Activated CD8-positive, alpha-beta memory T cell treated with anti-CD3 and anti-CD28 coated beads, Interleukin-2, amount 50 U/mL, for 1 hour (primary cell): ENCODE results near the gene NDUFC1.
"Not testable (repeated sequence)": the region's sequence is repeated elsewhere in the genome, so short reads cannot be mapped to it uniquely, and the experiment has no call there.

Experiments
- DNase-seq: peaks from one replicate; pipeline ENCODE4 v3.0.0-alpha.2; 2020; ENCODE audit errors: extremely low read depth

NDUFC1 gene

GRCh38 chr4:139297001-139297410, 5.3 kb downstream of the NDUFC1 start:
- DNase-seq = no peak

DNA sequence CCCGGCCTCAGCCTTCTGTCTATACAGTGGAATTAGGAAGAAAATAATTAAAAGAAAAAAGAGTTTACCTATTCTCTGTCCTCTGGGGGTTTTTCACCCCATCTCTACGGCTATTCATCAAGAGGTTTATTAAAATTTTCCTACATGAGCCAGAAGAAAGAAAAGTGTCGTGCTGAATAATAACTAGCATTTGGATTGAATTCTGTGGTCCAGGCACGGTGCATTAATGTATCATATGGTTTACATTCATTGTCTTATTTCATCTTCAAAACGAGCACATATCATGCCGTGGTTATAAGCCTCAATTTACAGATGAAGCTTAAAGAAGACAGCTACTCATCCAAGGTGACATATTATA, 6.4 kb downstream of the NDUFC1 start:
- DNase-seq = no peak

GRCh38 chr4:139295206-139295941, 6.9 kb downstream of the NDUFC1 start:
- DNase-seq = peak; percentile 90

DNA sequence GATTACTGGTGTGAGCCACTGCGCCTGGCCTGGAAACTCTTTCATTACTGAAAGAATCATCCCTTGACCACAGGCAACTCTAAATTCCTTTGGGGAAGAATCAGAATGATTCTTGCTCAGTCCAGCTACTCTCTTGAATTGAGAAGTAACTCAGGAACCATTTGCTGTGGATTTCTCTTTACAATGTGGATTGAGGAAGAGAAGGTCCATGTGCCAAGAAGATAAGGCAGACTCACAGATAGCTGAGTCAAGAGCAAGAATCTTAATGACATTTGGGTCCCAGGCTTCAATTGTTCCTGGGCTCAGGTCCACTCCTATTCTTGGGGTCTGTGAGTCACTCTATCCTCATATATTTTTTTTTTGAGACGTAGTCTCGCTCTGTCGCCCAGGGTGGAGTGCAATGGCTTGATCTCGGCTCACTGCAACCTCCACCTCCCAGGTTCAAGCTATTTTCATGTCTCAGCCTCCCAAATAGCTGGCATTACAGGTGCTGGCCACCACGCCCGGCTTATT, 16.0 kb downstream of the NDUFC1 start:
- DNase-seq = no peak

- no peak for DNase-seq
Measured at GRCh38 chr4:139282721-139283075, 19.6 kb downstream of the NDUFC1 start.

GRCh38 chr4:139282065-139282720, 20.1 kb downstream of the NDUFC1 start:
- DNase-seq = no peak

GRCh38 chr4:139279760-139280620, 22.3 kb downstream of the NDUFC1 start, which contains the start of gene MGARP:
Gene MGARP, minus strand, starts transcription at chr4:139280225. Its CDS starts 67 bp downstream, at chr4:139280158.
- DNase-seq = no peak

DNA sequence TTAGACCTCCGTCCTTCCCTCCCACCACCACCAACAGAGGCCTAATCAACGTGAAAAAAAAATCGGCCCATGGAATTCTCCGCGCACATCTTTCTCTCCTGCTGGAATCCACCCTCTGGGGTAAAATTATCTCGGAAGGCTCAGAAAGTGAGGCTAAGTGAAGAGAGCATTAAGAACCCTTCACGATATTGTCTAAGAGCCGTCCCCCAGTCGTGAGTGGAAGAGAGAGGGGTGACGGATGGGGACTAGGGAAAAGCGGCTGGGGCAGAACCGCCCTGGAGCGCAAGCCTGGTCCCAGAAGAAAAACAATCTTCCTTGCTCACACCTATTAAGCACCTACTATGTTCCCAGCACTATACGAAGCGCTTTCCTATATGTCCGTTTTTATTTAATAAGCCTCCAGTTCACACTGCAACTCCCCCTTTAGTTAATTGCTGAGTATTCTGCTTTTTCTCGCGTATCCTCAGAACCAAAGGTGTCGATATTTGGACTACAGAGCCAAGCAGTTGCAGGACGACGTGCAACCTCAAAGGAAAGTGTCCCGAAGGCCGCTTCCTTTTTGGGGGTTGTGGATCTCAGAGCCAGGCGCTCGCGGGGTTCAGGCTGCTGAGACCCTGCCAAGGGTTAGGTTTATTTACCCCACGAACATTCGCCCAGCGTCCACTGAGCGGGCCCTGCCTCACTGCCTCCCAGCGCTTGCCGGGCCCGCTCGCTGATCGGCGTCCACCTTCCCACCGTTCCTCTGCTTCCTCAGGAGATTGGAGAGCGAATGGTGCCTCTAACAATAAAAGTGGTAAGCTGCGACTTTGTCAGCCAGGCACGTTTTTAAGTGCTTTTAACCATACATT, 23.1 kb downstream of the NDUFC1 start:
- no peak for DNase-seq

GRCh38 chr4:139278485-139278884, 23.8 kb downstream of the NDUFC1 start:
- no peak for DNase-seq

DNA sequence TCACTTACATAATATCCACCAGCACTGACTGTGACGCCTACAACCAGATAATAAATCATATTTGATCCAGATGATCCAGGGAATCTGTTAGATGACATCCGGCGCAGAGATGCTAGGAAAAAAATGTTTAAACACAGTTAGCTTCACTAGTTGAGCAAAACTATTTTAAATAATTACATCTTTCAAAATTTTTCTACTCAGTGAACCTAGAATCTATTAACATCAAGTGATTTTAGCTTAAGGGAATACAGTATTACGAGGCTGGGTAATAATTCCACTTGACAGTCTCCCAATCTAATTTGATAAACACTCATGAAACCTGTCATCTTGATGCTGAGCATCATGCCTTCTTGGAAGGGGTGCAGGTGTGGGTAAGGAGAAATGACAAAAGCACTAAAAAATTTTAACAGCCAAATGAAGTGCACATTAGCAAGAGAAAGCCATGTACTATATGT, 27.0 kb downstream of the NDUFC1 start:
- no peak for DNase-seq

DNA sequence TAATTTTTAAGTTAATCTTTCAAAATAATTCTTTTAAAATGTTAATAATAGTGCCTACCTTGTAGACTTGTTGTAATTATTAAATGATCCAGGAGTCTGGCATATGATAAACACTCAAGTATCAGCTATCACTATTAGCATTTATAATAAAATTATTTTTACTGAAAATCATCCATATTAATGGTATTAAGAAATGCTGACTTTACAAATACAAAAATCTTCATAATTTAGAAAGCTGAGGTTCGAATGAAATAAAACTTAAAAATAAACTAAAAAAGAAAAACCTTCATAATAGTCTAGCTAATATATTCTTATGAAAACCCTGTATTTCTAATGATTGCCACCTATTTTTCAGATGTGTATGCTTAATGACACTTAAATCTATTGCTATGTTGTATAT, 27.5 kb downstream of the NDUFC1 start:
- no peak for DNase-seq

DNA sequence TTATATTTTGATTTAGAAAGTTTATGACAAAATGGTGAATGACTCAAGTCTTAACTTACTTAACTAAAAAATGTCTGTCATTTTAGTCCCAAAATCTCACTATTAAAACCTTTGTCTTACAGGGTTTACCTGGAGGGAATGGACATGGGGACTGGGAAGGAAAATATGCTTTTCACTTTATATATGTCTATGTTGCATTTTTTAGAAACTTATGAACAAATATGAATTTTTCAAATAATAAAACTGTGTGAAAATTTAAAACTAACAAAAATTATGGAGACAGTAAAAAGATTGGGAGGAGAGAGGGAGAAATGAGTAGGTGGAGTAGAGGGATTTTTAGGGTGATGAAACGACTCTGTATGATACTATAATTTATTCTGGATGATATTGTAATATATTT, 28.4 kb downstream of the NDUFC1 start:
- DNase-seq = no peak

DNA sequence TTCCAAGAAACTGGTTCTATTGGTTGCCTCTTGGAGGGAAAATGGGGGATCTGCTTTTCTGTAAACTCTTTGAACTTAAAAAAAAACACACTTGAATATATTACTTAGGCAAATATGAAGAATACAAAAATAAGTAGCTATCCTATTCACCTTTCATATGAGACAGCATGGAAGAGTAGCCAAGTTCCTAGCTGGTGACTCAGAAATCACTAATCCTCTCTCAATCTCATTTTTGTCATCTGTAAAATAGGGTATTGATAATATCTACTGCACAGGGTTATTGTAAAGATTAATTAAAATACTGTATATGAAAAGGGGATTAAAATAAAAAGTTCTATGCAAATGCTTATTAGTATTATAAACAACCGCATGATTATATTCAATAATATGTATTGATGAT, 35.0 kb downstream of the NDUFC1 start:
- no peak for DNase-seq

- peak; percentile 32 for DNase-seq
Measured at GRCh38 chr4:139266583-139267257, 35.6 kb downstream of the NDUFC1 start.

DNA sequence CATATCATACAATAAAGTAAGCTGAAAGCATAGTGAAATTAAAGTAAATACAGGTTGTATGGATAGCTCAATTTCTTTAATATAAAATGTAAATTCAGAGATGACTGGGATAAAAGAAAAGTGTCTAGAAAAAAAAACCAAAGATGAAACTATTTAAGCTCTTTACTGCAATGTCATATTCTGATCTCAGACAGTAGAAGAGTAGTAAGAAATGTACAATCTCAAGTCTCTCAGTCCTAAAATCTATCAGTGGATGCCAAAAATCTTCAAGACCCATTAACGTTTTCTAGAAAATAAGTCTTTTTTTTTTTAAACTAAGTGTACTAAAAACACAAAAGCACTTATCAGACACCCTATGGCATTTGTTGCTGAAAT, 36.1 kb downstream of the NDUFC1 start:
- no peak for DNase-seq

- DNase-seq = no peak
Measured at GRCh38 chr4:139265654-139266053, 36.6 kb downstream of the NDUFC1 start.

DNA sequence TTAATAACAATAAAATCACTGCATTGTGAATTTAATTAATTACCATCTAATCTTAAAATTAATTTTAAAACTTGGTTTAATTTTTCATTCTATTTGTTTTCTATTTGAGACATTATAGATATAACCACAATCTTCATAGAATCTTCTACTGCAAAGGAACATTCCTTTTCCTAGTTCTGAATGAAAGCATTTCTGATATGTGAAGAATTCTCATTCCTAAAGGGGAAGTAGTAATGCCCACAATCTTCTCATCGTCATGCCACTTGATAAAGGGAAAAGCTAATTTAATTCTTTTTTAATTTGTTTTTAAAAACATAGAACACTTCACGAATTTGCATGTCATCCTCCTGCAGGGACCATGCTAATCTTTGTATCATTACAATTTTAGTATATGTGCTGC, 45.9 kb downstream of the NDUFC1 start:
- DNase-seq = no peak

GRCh38 chr4:139255581-139255980, 46.7 kb downstream of the NDUFC1 start:
- not testable (repeated sequence) for DNase-seq

DNA sequence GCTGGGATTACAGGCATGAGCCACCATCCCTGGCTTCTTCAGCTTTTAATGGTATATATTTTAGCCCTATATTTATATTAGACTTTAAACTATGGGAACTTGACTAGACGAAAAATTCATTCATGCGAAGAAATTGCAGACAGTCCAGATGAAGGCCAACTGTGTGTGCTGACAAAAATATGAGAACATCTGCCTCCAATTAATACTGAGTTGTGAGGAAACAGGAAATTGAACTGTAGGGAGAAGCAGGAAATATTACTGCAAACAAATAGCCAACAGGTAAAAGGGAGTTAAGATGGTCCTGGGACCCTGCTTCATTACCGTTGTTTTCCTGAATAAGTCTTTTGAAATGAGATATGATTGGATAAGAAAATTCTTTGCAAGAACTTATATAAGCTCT, 48.6 kb downstream of the NDUFC1 start:
- no peak for DNase-seq

DNA sequence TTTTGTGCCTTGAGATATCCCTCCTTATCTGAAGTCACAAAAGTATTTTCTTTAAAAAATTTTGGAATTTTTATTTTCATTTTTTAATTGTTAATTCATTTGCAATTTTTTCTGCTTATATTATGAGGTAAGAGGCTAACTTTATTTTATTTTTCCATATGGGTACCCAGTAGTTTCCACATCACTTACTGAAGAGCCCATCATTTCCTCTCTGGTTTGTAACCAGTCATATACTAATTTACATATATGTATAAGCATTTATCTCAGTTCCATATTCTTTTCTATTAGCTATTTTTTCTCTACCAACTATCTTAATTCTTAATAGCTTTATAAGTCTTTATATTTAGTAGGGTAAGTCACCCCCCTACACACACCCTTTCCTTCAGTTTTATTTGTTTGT, 49.2 kb downstream of the NDUFC1 start:
- DNase-seq = no peak

GRCh38 chr4:139247700-139248238, 54.5 kb downstream of the NDUFC1 start:
- DNase-seq = no peak
